Peyer's patch (tissue), 4 donors: ENCODE results near the gene DAB1.

Experiments used
- CTCF ChIP-seq, 6 experiments: fragments of 450-650 bp in 4 of 6; fragments of 200-600 bp in 2 of 6; sonication (generic) in 1 of 6; IDR thresholded peaks; one replicate each; pipeline ENCODE4 v1.5.1; 2017 to 2019; ENCODE audit warnings: antibody characterized with exemption in 6 of 6, mild to moderate bottlenecking in 3 of 6, moderate library complexity in 1 of 6
- POLR2A ChIP-seq, 2 donors: fragments of 450-650 bp; IDR thresholded peaks; one replicate each; pipeline ENCODE4 v1.5.1; 2017; ENCODE audit warnings: antibody characterized with exemption in 2 of 2, mild to moderate bottlenecking in 2 of 2, moderate library complexity in 2 of 2

- TF ChIP-seq CTCF (IDR thresholded peaks at IDR 0.05) (no peak), POLR2A (IDR thresholded peaks at IDR 0.05) (no peak)
Measured at GRCh38 chr1:57407928-57408327, 15.9 kb downstream of the DAB1 start.
